GM10266 (cell line): Measurements from ENCODE around the gene SND1.

Experiments used
- DNase-seq: peaks from one replicate; pipeline ENCODE4 v3.0.0; 2012; ENCODE audit errors: extremely low spot score
- CTCF ChIP-seq: IDR thresholded peaks from 2 replicates; pipeline ENCODE4 v1.5.1; 2012; ENCODE audit warnings: mild to moderate bottlenecking, low read depth; ENCODE audit not compliant: control insufficient read depth, insufficient read depth; ENCODE audit errors: missing control alignments

Gene SND1

GRCh38 chr7:128045766-128046165, 393.8 kb downstream of the SND1 start:
- no peak for DNase-seq

DNA sequence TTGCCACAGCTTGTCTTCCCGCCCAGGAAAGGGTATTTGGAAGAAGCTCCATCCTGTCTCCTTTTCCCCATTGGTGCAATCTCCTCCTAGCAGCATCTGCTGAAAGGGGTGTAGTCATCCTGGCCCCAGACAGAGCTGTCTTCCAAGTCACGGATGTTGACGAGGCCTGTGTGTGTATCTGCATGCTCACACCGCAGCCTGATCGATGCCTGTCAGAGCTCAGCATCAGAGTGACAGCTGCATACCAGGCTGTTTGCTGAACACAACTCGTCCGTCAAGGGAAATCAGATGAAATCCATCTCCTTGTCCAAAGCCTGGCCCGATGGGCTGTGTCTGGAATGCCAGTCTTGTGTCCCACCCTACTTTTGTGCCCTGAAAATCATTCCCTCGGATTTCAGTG, 400.4 kb downstream of the SND1 start:
- TF ChIP-seq CTCF: no peak
- no peak for DNase-seq

More at GRCh38 chr7:128045766-128046165, 393.8 kb downstream of the SND1 start:
- TF ChIP-seq CTCF: no peak

DNA sequence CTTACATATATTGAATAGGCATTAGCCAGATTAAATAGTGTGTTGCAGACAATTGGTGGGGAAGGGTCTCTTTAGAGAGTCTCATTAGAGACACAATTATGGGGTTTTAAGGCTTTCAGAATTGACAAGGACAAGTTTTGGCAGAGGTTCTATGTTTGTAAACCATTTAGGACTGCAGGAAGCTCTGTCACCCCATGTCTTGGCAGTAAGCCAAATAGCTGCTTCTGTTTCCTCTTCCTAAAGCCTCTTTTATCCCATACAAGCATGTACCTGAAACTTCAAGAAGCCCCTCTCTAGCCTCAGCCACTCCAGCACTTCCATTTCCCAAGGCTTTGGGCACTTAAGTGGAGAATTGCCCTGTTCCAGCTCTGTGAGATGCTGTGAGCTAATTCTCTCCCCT, 401.0 kb downstream of the SND1 start:
- TF ChIP-seq CTCF: no peak
- no peak for DNase-seq

- no peak for TF ChIP-seq CTCF
- DNase-seq: no peak
Measured at GRCh38 chr7:128053991-128054390, 402.0 kb downstream of the SND1 start.

- no peak for TF ChIP-seq CTCF
- no peak for DNase-seq
Measured at GRCh38 chr7:128054511-128054910, 402.5 kb downstream of the SND1 start.

DNA sequence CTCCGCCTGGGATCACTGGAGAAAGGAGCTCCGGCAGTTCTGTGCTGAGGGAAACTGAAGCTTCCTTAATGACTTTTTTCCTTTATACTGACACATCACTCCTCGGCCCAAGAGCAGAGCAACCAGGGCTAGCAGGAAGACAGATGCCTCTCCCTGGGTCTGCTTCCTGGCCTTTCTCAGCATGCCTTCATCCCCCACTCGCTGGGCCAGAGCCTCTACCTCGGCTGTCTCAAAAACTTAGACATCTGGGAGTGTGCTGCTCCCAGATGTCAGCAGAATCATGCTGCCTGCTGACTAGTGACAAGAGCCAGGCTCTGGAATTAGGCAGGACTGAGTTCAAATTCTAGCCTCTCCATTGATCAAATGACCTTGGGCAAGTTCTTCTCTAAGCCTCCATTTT, 403.6 kb downstream of the SND1 start:
- no peak for DNase-seq
- no peak for TF ChIP-seq CTCF

DNA sequence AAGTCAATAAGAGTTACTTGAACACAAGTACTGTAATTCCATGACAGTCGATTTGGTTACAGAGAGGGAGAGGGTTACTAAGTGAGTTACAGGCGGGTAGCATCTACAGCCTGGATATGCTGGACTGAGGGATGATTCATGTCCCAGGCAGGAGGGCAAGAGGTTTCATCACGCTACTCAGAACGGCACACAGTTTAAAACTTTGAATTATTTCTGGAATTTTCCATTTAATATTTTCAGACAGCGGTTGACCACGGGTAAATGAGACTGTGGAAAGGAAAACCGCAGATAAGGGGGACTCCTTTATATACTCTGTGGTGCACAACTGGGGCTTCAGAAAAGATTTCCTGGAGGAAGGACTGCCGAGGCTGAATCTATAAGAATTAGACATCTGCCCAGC, 404.9 kb downstream of the SND1 start:
- DNase-seq: no peak
- TF ChIP-seq CTCF: no peak

- DNase-seq: no peak
- no peak for TF ChIP-seq CTCF
Measured at GRCh38 chr7:128057909-128058308, 405.9 kb downstream of the SND1 start.
